PFSK-1 (cell line): ENCODE data around the gene SHLD1.

ENCODE experiments used
- POLR2AphosphoS5 ChIP-seq: IDR thresholded peaks from 2 replicates; pipeline ENCODE4 v1.6.1; 2012; ENCODE audit warnings: low read depth, mild to moderate bottlenecking, control low read depth, low read length, moderate library complexity
- TAF1 ChIP-seq: IDR thresholded peaks from 2 replicates; pipeline ENCODE4 v1.6.1; 2012; ENCODE audit warnings: low read length, control low read depth, borderline replicate concordance; ENCODE audit not compliant: insufficient read depth

DNA sequence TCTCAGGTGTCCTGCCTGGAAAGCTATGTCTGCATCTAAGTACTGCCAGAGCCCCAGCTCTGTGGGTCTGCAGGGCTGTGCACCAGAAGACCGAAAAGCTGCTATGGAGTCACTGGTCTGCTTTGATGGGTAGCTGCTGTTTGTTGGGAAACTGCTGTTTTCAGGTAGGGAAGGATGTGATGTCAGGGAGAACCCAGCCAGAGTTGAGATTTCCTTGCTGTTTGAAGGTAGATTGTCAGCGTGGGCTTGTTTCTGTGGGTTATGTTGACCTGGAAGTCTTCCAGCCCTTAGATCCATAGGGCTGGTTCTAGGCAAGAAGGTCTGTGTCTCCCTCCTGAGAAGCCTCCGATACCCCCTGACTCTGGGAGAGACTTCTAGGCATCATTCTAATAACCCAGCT, 12.2 kb upstream of the SHLD1 start:
- no peak for TF ChIP-seq POLR2AphosphoS5
- TF ChIP-seq TAF1 = no peak
